Progenitor cell of endocrine pancreas (in vitro differentiated cells): Measurements from ENCODE around the gene CLDN14. TPM values are rescaled to one million over a fixed set of nuclear protein-coding genes. Genes with fewer than 3 reads are reported as not detected.

ENCODE experiments used
- DNase-seq: peaks from one replicate; pipeline ENCODE4 v3.0.0; 2021; ENCODE audit warnings: low spot score; ENCODE audit not compliant: unreplicated experiment
- H3K27ac Mint-ChIP-seq: 2 replicates; pipeline ENCODE4 v1.8.0; 2021; ENCODE audit warnings: mild to moderate bottlenecking, moderate library complexity, mixed read lengths
- H3K27me3 Mint-ChIP-seq: 2 replicates; pipeline ENCODE4 v1.8.0; 2021; ENCODE audit warnings: mixed read lengths
- H3K36me3 Mint-ChIP-seq: 2 replicates; pipeline ENCODE4 v1.8.0; 2022; ENCODE audit warnings: mixed read lengths; ENCODE audit not compliant: insufficient read depth
- H3K4me1 Mint-ChIP-seq: 2 replicates; pipeline ENCODE4 v1.8.0; 2021; ENCODE audit warnings: low read depth, mixed read lengths
- H3K4me3 Mint-ChIP-seq: 2 replicates; pipeline ENCODE4 v1.8.0; 2021; ENCODE audit warnings: low read depth, mild to moderate bottlenecking, moderate library complexity, mixed read lengths
- H3K9me3 Mint-ChIP-seq: 2 replicates; pipeline ENCODE4 v1.8.0; 2021; ENCODE audit warnings: low read depth, mixed read lengths
- CTCF ChIP-seq: fragments of 200-600 bp; sonication (generic); IDR thresholded peaks from one replicate; pipeline ENCODE4 v1.5.0; 2021; ENCODE audit warnings: antibody characterized with exemption, mild to moderate bottlenecking; ENCODE audit not compliant: unreplicated experiment
- total RNA-seq: library from RNA; stranded (reverse); gene quantifications from 2 replicates; pipeline ENCODE4 v1.2.1, GENCODE V29; 2021

CLDN14 gene
- total RNA-seq, 1 donor from 2014 or later, result not detected

- Mint-ChIP-seq H3K4me3 (no peak overlapping the region), H3K36me3 (no peaks in the 10 kb centered on the region), H3K27me3 (peaks cover 11% of the 10 kb centered on the region), H3K27ac (no peak overlapping the region), H3K9me3 (peaks cover 4% of the 10 kb centered on the region), H3K4me1 (peaks cover 2% of the 10 kb centered on the region)
- TF ChIP-seq CTCF, result no peak
- DNase-seq, result no peak
Measured at GRCh38 chr21:36512971-36513370, 33.0 kb upstream of the CLDN14 start.

- Mint-ChIP-seq H3K36me3 (no peaks in the 10 kb centered on the region), H3K27me3 (peaks cover 12% of the 10 kb centered on the region), H3K4me3 (no peak overlapping the region), H3K27ac (no peak overlapping the region), H3K4me1 (peaks cover 2% of the 10 kb centered on the region), H3K9me3 (peaks cover 4% of the 10 kb centered on the region)
- no peak for DNase-seq
- no peak for TF ChIP-seq CTCF
Measured at GRCh38 chr21:36511484-36512220, 31.7 kb upstream of the CLDN14 start.

GRCh38 chr21:36510911-36511310, 31.0 kb upstream of the CLDN14 start:
- Mint-ChIP-seq H3K4me3 (no peak overlapping the region), H3K27me3 (peaks cover 11% of the 10 kb centered on the region), H3K4me1 (peaks cover 2% of the 10 kb centered on the region), H3K27ac (no peak overlapping the region), H3K9me3 (peaks cover 4% of the 10 kb centered on the region), H3K36me3 (no peaks in the 10 kb centered on the region)
- DNase-seq, result no peak
- no peak for TF ChIP-seq CTCF

GRCh38 chr21:36509973-36510664, 30.2 kb upstream of the CLDN14 start:
- DNase-seq, result no peak
- Mint-ChIP-seq H3K4me1 (peaks cover 2% of the 10 kb centered on the region), H3K27me3 (peaks cover 14% of the 10 kb centered on the region), H3K9me3 (peaks cover 4% of the 10 kb centered on the region), H3K4me3 (no peak overlapping the region), H3K27ac (no peak overlapping the region), H3K36me3 (no peaks in the 10 kb centered on the region)
- TF ChIP-seq CTCF, result no peak

- Mint-ChIP-seq H3K4me3 (no peak overlapping the region), H3K36me3 (no peaks in the 10 kb centered on the region), H3K27ac (no peak overlapping the region), H3K4me1 (peaks cover 2% of the 10 kb centered on the region), H3K9me3 (peaks cover 4% of the 10 kb centered on the region), H3K27me3 (peaks cover 21% of the 10 kb centered on the region)
- no peak for DNase-seq
- no peak for TF ChIP-seq CTCF
Measured at GRCh38 chr21:36508948-36509347, 29.0 kb upstream of the CLDN14 start.
